Endothelial cell of umbilical vein (primary cell): ENCODE measurements around the gene PDE8B. TPM values are rescaled to one million over a fixed set of nuclear protein-coding genes. Genes with fewer than 3 reads are reported as not detected.

Source experiments
- BruUV-seq: library from RNA; stranded (reverse); fragments of 400-500 nt; replicated peaks from 2 replicates; lab custom pipeline; 2021; lab: Mats Ljungman, UMichigan
- CTCF ChIA-PET: fragments of 300-600, 350-600 bp; sonication (Branson Sonifier 250); formaldehyde crosslinking; loops from one replicate; lab custom pipeline; 2021; ENCODE audit warnings: antibody characterized with exemption, inconsistent platforms; lab: Charles Lee
- POLR2A ChIA-PET: fragments of 300-600, 350-600 bp; sonication (Branson Sonifier 250); formaldehyde crosslinking; loops from one replicate; lab custom pipeline; 2021; ENCODE audit warnings: antibody characterized with exemption, inconsistent platforms; lab: Charles Lee
- DNase-seq: peaks from one replicate; pipeline ENCODE4 v3.0.0-alpha.2; 2011; ENCODE audit warnings: low read depth, low spot score
- FAIRE-seq: peaks from 2 replicates; lab custom pipeline; 2011; peaks lifted over from hg19 to GRCh38; lab: Jason Lieb, UNC
- H2AFZ ChIP-seq: 2 replicates; pipeline ENCODE4 v1.6.0; 2012; ENCODE audit warnings: low read depth, low read length, control low read depth, inconsistent platforms
- H3K27ac ChIP-seq: 2 replicates; pipeline ENCODE4 v1.5.1; 2011; ENCODE audit warnings: low read depth, mild to moderate bottlenecking, control low read depth, low read length, moderate library complexity; ENCODE audit not compliant: insufficient read depth
- H3K27me3 ChIP-seq, 2 experiments: 2 replicates each; pipeline versions ENCODE4 v1.6.0 to v1.6.1; 2011; ENCODE audit warnings: low read length in 2 of 2, mixed read lengths in 1 of 2; ENCODE audit not compliant: control insufficient read depth in 2 of 2, insufficient read depth in 2 of 2
- H3K36me3 ChIP-seq, 2 experiments: 2 replicates in 1 of 2; 3 replicates in 1 of 2; pipeline ENCODE4 v1.5.1; 2011; ENCODE audit warnings: low read length in 2 of 2, mild to moderate bottlenecking in 1 of 2, moderate library complexity in 1 of 2; ENCODE audit not compliant: control insufficient read depth in 2 of 2, insufficient read depth in 2 of 2; ENCODE audit errors: extremely low read depth in 1 of 2
- H3K4me1 ChIP-seq: 3 replicates; pipeline ENCODE4 v1.5.1; 2011; ENCODE audit warnings: mild to moderate bottlenecking, low read length; ENCODE audit not compliant: control insufficient read depth, insufficient read depth; ENCODE audit errors: extremely low read depth
- H3K4me2 ChIP-seq: 2 replicates; pipeline ENCODE4 v1.6.1; 2011; ENCODE audit warnings: low read length, control low read depth, mixed read lengths; ENCODE audit not compliant: insufficient read depth
- H3K4me3 ChIP-seq, 3 experiments: fragments of 200-600 bp in 1 of 3; sonication (generic), shearing (Covaris generic) in 1 of 3; replicated peaks in 1 of 3; 2 replicates each; pipeline ENCODE4 v1.5.1; 2011 to 2016; ENCODE audit warnings: control low read depth in 3 of 3, low read length in 3 of 3, mild to moderate bottlenecking in 2 of 3, inconsistent platforms in 1 of 3, low read depth in 1 of 3, moderate library complexity in 1 of 3; ENCODE audit not compliant: insufficient read depth in 1 of 3
- H3K79me2 ChIP-seq: 2 replicates; pipeline ENCODE4 v1.6.0; 2012; ENCODE audit warnings: low read length, inconsistent platforms; ENCODE audit not compliant: control insufficient read depth, insufficient read depth
- H3K9ac ChIP-seq: replicated peaks from 2 replicates; pipeline ENCODE3; 2011; ENCODE audit warnings: low read length, control low read depth; ENCODE audit not compliant: insufficient read depth; ENCODE audit errors: extremely low read depth
- H3K9me1 ChIP-seq: replicated peaks from 3 replicates; pipeline ENCODE4 v1.6.0; 2011; ENCODE audit warnings: mild to moderate bottlenecking, low read length; ENCODE audit not compliant: control insufficient read depth, insufficient read depth; ENCODE audit errors: extremely low read depth
- H3K9me3 ChIP-seq: replicated peaks from 2 replicates; pipeline ENCODE4 v1.5.1; 2012; ENCODE audit warnings: low read length, inconsistent platforms; ENCODE audit not compliant: control insufficient read depth, insufficient read depth
- H4K20me1 ChIP-seq: replicated peaks from 2 replicates; pipeline ENCODE3; 2011; ENCODE audit warnings: mild to moderate bottlenecking, low read length; ENCODE audit not compliant: control insufficient read depth, insufficient read depth; ENCODE audit errors: extremely low read depth
- EZH2 ChIP-seq: IDR thresholded peaks from 2 replicates; pipeline ENCODE4 v1.6.1; 2012; ENCODE audit warnings: borderline replicate concordance, low read depth, mild to moderate bottlenecking, moderate library complexity, low read length, inconsistent platforms; ENCODE audit not compliant: severe bottlenecking
- FOS ChIP-seq: IDR thresholded peaks from 2 replicates; pipeline ENCODE4 v1.6.1; 2011; ENCODE audit warnings: mild to moderate bottlenecking, low read length, moderate library complexity, borderline replicate concordance; ENCODE audit not compliant: insufficient read depth
- GATA2 ChIP-seq: IDR thresholded peaks from 2 replicates; pipeline ENCODE4 v1.7.0; 2011; ENCODE audit warnings: low read depth, mild to moderate bottlenecking, moderate library complexity, mixed read lengths, low read length; ENCODE audit not compliant: insufficient read length, insufficient read depth
- JUN ChIP-seq: IDR thresholded peaks from 2 replicates; pipeline ENCODE4 v1.6.1; 2011; ENCODE audit warnings: borderline replicate concordance, low read depth; ENCODE audit not compliant: insufficient read length, insufficient read depth
- MYC ChIP-seq: IDR thresholded peaks from one replicate; pipeline ENCODE4 v1.6.1; 2011; ENCODE audit warnings: mild to moderate bottlenecking, low read depth, low read length
- POLR2A ChIP-seq: IDR thresholded peaks from 2 replicates; pipeline ENCODE4 v1.6.1; 2012; ENCODE audit warnings: low read depth, mild to moderate bottlenecking, control low read depth, low read length
- POLR2AphosphoS5 ChIP-seq: IDR thresholded peaks from 2 replicates; pipeline ENCODE4 v1.6.1; 2012; ENCODE audit warnings: low read depth, mild to moderate bottlenecking, control low read depth, low read length, moderate library complexity; ENCODE audit not compliant: insufficient read depth
- dilution Hi-C: fragments of 300-500 bp; cut with MboI; formaldehyde crosslinking; loops from one replicate; pipeline ENCODE4 v1.15.0; 2019; ENCODE audit warnings: low sequenced_read_pairs; ENCODE audit not compliant: extremely low pct_ligation_motif_present
- intact Hi-C: fragments of 100-400 bp; cut with micrococcal nuclease; formaldehyde crosslinking; loops from one replicate; pipeline ENCODE4 v1.10.0; 2022
- polyA plus RNA-seq, 4 experiments: library from polyadenylated mRNA; depleted of rRNA in 3 of 4; stranded (reverse) in 3 of 4; unstranded in 1 of 4; fragments of >200 nt; gene quantifications; 2 replicates each; pipeline versions ENCODE4 v1.2.1 to v1.2.3, GENCODE V29; 2011 to 2012; ENCODE audit warnings: missing spikeins in 1 of 4
- total RNA-seq: library from RNA; stranded (reverse); gene quantifications from 2 replicates; pipeline ENCODE4 v1.2.3, GENCODE V29; 2021
- TF ChIP-seq, protein P1 (sequence below): IDR thresholded peaks from 2 replicates; pipeline ENCODE4 v1.6.1; 2011; ENCODE audit not compliant: insufficient read depth, insufficient read length
- TF ChIP-seq, protein P2 (sequence below), 2 donors: IDR thresholded peaks; 1 replicate in 1 of 2; 2 replicates in 1 of 2; pipeline ENCODE4 v1.5.1; 2011; ENCODE audit warnings: low read length in 2 of 2, mild to moderate bottlenecking in 2 of 2, moderate library complexity in 2 of 2, control low read depth in 1 of 2, inconsistent platforms in 1 of 2, low read depth in 1 of 2; ENCODE audit not compliant: insufficient read depth in 1 of 2; ENCODE audit errors: extremely low read depth in 1 of 2

The PDE8B gene
- total and polyA plus RNA-seq, 2 donors (not counting 3 experiments of a cell fraction or from before 2014, with no cell fraction given): not detected

DNA sequence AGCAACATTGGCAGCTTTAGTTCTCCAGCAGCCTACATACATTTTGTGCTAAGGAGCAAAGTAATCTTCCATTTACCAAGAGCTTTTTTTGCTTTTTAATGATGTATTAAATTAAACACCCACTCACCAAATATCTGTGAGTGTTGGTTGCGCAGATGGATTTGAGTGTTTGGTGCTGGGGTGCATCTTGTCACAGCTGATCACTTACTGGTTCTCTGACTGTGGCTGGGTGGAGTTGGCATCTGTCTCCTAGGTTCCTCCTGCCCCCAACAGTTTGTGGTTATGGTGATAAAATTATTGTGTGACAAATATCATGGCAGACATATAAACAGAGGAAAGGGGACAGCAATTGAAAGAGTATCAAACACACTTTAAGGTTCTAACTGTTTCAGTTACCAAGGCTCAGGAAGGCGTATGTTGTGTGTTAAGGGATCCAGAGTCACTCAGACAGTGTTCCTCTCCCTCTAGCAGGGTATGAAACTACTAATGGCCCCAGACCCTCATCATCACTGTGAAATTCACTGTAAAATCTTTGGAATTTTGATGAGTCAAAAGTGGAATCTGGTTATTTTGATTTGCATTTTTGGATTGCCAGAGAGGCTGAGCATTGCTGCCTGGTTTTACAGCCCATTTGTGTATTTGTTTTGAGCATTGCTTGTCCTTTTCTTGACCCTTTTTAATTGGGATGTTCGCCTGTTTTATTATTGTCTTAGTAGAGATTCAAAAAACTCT, 81.7 kb downstream of the PDE8B start:
- CTCF ChIA-PET: no interaction called here
- no peak overlapping the region for H3K4me2 ChIP-seq
- no peak overlapping the region for H3K9ac ChIP-seq
- H4K20me1 ChIP-seq: no peaks in the 10 kb centered on the region
- POLR2A ChIA-PET: no interaction called here
- DNase-seq (no peak), FAIRE-seq (no peak)
- dilution Hi-C loops: no loop called here
- H3K27me3 ChIP-seq: peaks cover 0 to 6% of the 10 kb centered on the region in 2 experiments
- no peak overlapping the region for H3K27ac ChIP-seq
- no peak overlapping the region for H3K4me3 ChIP-seq
- intact Hi-C loops: loop anchor here (10.0 kb wide), 1 partner anchor 1763 kb away; no protein-coding TSS in a partner anchor
- no peak for TF ChIP-seq MYC
- TF ChIP-seq POLR2A: no peak
- TF ChIP-seq, protein P1, sequence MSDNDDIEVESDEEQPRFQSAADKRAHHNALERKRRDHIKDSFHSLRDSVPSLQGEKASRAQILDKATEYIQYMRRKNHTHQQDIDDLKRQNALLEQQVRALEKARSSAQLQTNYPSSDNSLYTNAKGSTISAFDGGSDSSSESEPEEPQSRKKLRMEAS: no peak
- TF ChIP-seq EZH2: no peak
- no peak for TF ChIP-seq POLR2AphosphoS5
- no peaks in the 10 kb centered on the region for H3K79me2 ChIP-seq
- H3K9me3 ChIP-seq: no peaks in the 10 kb centered on the region
- H3K4me1 ChIP-seq: no peaks in the 10 kb centered on the region
- no TSS peak for BruUV-seq
- no peaks in the 10 kb centered on the region for H3K36me3 ChIP-seq
- H3K9me1 ChIP-seq: no peaks in the 10 kb centered on the region
- no peak overlapping the region for H2AFZ ChIP-seq

DNA sequence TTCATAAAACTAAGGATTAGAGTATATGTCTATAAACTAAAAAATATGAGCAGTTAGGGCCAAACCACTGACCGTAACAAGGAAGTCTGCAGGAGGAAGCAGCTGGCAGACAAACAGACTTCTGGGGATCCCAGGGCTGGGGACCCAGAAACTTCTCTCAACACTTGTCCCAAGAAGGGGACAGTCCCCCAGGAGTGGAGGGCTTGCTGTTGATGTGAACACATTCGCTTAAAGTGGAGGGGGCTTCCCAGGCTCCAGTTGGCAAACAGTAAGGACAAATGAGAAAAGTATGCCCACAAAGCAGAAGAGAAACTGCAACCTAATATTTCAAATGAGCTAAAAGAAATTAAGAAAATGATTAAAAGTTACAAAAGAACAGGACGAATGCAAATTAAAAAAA, 83.7 kb downstream of the PDE8B start:
- POLR2A ChIA-PET: no interaction called here
- no peak overlapping the region for H3K27ac ChIP-seq

More for the DNA sequence above, 83.7 kb downstream of the PDE8B start:
- no TSS peak for BruUV-seq
- no peak overlapping the region for H3K9ac ChIP-seq
- FAIRE-seq (no peak), DNase-seq (no peak)
- intact Hi-C loops (loop anchor here (10.0 kb wide), 1 partner anchor 1761 kb away; no protein-coding TSS in a partner anchor), dilution Hi-C loops (no loop called here)
- no peak overlapping the region for H2AFZ ChIP-seq
- no peaks in the 10 kb centered on the region for H3K9me1 ChIP-seq
- no peaks in the 10 kb centered on the region for H3K9me3 ChIP-seq
- H3K27me3 ChIP-seq: peaks cover 0 to 6% of the 10 kb centered on the region in 2 experiments
- H3K4me1 ChIP-seq: no peaks in the 10 kb centered on the region
- no peaks in the 10 kb centered on the region for H3K79me2 ChIP-seq
- CTCF ChIA-PET: interaction anchor here (1.4 kb wide), 1 partner anchor 25 kb away, joined by 4 read pairs; no protein-coding TSS in a partner anchor
- TF ChIP-seq JUN (no peak), GATA2 (no peak), FOS (no peak), POLR2A (no peak), POLR2AphosphoS5 (no peak), MYC (no peak), EZH2 (no peak)
- TF ChIP-seq, protein P2, sequence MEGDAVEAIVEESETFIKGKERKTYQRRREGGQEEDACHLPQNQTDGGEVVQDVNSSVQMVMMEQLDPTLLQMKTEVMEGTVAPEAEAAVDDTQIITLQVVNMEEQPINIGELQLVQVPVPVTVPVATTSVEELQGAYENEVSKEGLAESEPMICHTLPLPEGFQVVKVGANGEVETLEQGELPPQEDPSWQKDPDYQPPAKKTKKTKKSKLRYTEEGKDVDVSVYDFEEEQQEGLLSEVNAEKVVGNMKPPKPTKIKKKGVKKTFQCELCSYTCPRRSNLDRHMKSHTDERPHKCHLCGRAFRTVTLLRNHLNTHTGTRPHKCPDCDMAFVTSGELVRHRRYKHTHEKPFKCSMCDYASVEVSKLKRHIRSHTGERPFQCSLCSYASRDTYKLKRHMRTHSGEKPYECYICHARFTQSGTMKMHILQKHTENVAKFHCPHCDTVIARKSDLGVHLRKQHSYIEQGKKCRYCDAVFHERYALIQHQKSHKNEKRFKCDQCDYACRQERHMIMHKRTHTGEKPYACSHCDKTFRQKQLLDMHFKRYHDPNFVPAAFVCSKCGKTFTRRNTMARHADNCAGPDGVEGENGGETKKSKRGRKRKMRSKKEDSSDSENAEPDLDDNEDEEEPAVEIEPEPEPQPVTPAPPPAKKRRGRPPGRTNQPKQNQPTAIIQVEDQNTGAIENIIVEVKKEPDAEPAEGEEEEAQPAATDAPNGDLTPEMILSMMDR (IDR thresholded peaks at IDR 0.05; ENCODE audit: extremely low read depth in 1 of 2, insufficient read depth in 1 of 2, low read depth in 1 of 2, low read length in 2 of 2): no peak
- TF ChIP-seq, protein P1: no peak
- no peak overlapping the region for H3K4me3 ChIP-seq
- no peak overlapping the region for H3K4me2 ChIP-seq
- H4K20me1 ChIP-seq: no peaks in the 10 kb centered on the region
- H3K36me3 ChIP-seq: no peaks in the 10 kb centered on the region
